ENCODE measurements around the gene UBL7. TPM values are rescaled to one million over a fixed set of nuclear protein-coding genes. Genes with fewer than 3 reads are reported as not detected.

Gene UBL7
- total and polyA plus RNA-seq, 10 of the 15 experiments (the other 5 are each of a cell fraction or from before 2014, with no cell fraction given) = 25.9 to 145 (median 90.1) TPM

DNA sequence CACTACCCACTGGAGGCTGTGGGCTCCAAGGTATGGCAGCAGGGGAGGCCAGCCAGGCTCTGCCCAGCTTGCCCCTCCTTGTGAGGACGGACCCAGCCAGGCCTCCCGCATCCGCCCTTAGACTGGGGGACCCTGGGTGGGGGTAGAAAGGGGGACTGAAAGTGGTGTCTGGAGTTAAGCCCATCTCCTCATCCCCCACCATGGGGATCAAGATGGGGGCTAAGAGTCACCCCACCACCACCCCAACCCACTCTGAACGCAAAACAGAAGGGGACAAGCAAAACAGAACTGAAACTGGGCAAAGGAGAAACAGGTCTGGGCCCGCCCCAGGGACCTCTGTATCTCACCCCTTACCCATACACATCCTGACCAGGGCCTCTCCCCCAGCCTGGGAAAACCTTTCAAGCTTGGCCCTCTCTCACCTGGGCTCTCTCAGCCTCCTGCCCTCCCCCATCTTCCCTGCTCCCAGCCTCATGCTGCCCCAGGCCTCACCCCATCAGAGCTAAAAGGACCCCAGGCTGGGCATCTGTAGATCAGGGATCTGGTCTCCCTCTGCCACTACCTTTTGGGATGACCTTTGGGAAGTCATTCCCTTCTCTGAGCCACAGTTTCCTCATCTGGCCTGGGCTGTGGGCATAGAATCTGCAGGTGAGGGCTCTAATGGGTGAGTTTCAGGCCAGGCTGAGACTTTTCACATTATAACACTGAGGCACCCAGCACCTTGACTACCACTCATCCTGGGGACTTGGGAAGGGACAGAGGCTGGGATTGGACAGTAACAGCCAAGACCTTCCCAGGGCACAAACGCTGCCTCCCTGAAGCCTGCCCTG, 63.5 kb downstream of the UBL7 start:
- peak; percentile 46 for ATAC-seq
- H3K4me1 ChIP-seq (ENCODE audit: control insufficient read depth, insufficient read depth, low read length) = peaks cover 94% of the 10 kb centered on the region
- WGBS (ENCODE audit: insufficient coverage, insufficient replicate concordance, low lambda C conversion rate, missing lambda C conversion rate) = 0% methylated on average over 6 of the region's 6 CpGs
- H3K27ac ChIP-seq (ENCODE audit: control insufficient read depth, insufficient read depth) = peak overlapping the region; percentile 100
- H3K36me3 ChIP-seq (ENCODE audit: control insufficient read depth in 2 of 2, insufficient read depth in 2 of 2, low read length in 1 of 2) = no peaks in the 10 kb centered on the region
- in situ Hi-C loops (cut with MboI) = loop anchor here (5.0 kb wide), 1 partner anchor 385 kb away; the partner anchor contains the start of gene CSK
- intact Hi-C loops (cut with micrococcal nuclease; ENCODE audit: unreplicated experiment) = loop anchor here (1.0 to 10.0 kb wide), 4 partner anchors 14 to 737 kb away; no protein-coding TSS in a partner anchor
- ChIA-PET CTCF (interaction anchor here (1.2 to 15.7 kb wide), 7 partner anchors 9 to 41 kb away, joined by 4 to 226 read pairs (median 5); no protein-coding TSS in a partner anchor), RAD21 (ENCODE audit: unreplicated experiment) (interaction anchor here (1.0 to 20.3 kb wide), 7 partner anchors 8 to 390 kb away, joined by 3 to 496 read pairs (median 8); partner anchors contain the start of genes ARID3B and SEMA7A), POLR2A (interaction anchor here (0.7 to 6.2 kb wide), 6 partner anchors 12 to 394 kb away, joined by 3 to 171 read pairs (median 6); partner anchors contain the start of gene SEMA7A), SMC1A (ENCODE audit: uncharacterized antibody, unreplicated experiment) (interaction anchor here (0.9 to 12.5 kb wide), 6 partner anchors 7 to 37 kb away, joined by 3 to 336 read pairs (median 28); partner anchors contain the start of gene SEMA7A)
- no peaks in the 10 kb centered on the region for H3K9me3 ChIP-seq (replicated peaks; ENCODE audit: control insufficient read depth, insufficient read depth, low read length)
- H4K20me1 ChIP-seq (ENCODE audit: control insufficient read depth, insufficient read depth) = no peaks in the 10 kb centered on the region
- peaks cover 71% of the 10 kb centered on the region for H3K79me2 ChIP-seq (ENCODE audit: control insufficient read depth, insufficient read depth, low read length)
- peak overlapping the region; percentile 76 for H3K9ac ChIP-seq (ENCODE audit: control insufficient read depth, insufficient read depth, low read length)
- H3K4me3 ChIP-seq = peak overlapping the region; percentile 54
- BruUV-seq (replicated peaks) = no TSS peak
- H3K4me2 ChIP-seq (ENCODE audit: control insufficient read depth, insufficient read depth) = peak overlapping the region; percentile 96
- no peak overlapping the region for H2AFZ ChIP-seq (ENCODE audit: control insufficient read depth, low read depth, low read length)
- H3K27me3 ChIP-seq (replicated peaks in 1 of 2; ENCODE audit: control insufficient read depth in 2 of 2, insufficient read depth in 2 of 2, low read length in 1 of 2) = no peaks in the 10 kb centered on the region
- peak; percentile 47 for FAIRE-seq
- peak; percentile 82 for DNase-seq (ENCODE audit: low read depth, low spot score)
- TF ChIP-seq, protein P1, sequence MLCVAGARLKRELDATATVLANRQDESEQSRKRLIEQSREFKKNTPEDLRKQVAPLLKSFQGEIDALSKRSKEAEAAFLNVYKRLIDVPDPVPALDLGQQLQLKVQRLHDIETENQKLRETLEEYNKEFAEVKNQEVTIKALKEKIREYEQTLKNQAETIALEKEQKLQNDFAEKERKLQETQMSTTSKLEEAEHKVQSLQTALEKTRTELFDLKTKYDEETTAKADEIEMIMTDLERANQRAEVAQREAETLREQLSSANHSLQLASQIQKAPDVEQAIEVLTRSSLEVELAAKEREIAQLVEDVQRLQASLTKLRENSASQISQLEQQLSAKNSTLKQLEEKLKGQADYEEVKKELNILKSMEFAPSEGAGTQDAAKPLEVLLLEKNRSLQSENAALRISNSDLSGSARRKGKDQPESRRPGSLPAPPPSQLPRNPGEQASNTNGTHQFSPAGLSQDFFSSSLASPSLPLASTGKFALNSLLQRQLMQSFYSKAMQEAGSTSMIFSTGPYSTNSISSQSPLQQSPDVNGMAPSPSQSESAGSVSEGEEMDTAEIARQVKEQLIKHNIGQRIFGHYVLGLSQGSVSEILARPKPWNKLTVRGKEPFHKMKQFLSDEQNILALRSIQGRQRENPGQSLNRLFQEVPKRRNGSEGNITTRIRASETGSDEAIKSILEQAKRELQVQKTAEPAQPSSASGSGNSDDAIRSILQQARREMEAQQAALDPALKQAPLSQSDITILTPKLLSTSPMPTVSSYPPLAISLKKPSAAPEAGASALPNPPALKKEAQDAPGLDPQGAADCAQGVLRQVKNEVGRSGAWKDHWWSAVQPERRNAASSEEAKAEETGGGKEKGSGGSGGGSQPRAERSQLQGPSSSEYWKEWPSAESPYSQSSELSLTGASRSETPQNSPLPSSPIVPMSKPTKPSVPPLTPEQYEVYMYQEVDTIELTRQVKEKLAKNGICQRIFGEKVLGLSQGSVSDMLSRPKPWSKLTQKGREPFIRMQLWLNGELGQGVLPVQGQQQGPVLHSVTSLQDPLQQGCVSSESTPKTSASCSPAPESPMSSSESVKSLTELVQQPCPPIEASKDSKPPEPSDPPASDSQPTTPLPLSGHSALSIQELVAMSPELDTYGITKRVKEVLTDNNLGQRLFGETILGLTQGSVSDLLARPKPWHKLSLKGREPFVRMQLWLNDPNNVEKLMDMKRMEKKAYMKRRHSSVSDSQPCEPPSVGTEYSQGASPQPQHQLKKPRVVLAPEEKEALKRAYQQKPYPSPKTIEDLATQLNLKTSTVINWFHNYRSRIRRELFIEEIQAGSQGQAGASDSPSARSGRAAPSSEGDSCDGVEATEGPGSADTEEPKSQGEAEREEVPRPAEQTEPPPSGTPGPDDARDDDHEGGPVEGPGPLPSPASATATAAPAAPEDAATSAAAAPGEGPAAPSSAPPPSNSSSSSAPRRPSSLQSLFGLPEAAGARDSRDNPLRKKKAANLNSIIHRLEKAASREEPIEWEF (IDR thresholded peaks at IDR 0.05; ENCODE audit: insufficient replicate concordance, low read depth, low read length) = peak; percentile 87
- TF ChIP-seq STAT1 (conservative IDR thresholded peaks at IDR 0.05) (0 out of 2 replicates have a peak, but pooled peaks have one; percentile 8), MTA2 (IDR thresholded peaks at IDR 0.05; ENCODE audit: low read depth) (peak; percentile 86), CBFB (IDR thresholded peaks at IDR 0.05; ENCODE audit: low read depth) (peak; percentile 43; the same call in 1 of the 2 replicates), TARDBP (IDR thresholded peaks at IDR 0.05; ENCODE audit: borderline replicate concordance) (no peak), CEBPB (IDR thresholded peaks at IDR 0.05; ENCODE audit: borderline replicate concordance in 1 of 2, low read depth in 2 of 2, low read length in 2 of 2) (no peak), BACH1 (IDR thresholded peaks at IDR 0.05; ENCODE audit: borderline replicate concordance) (peak; percentile 67), CREB1 (IDR thresholded peaks at IDR 0.05; ENCODE audit: low read depth) (no peak), EP300 (IDR thresholded peaks at IDR 0.05; ENCODE audit: borderline replicate concordance in 1 of 2, control insufficient read depth in 1 of 2, low read depth in 2 of 2, low read length in 2 of 2) (peak; percentile 81 to 89; a peak in 3 of 4 replicates), RELA (IDR thresholded peaks at IDR 0.05; ENCODE audit: borderline replicate concordance, partially characterized antibody) (no peak), YY1 (IDR thresholded peaks at IDR 0.05; ENCODE audit: low read depth, low read length) (peak; percentile 65; the same call in 1 of the 2 replicates), PML (IDR thresholded peaks at IDR 0.05; ENCODE audit: low read length) (no peak), ZNF24 (IDR thresholded peaks at IDR 0.05) (peak; percentile 30; the same call in 1 of the 2 replicates), SMC3 (IDR thresholded peaks at IDR 0.05; ENCODE audit: borderline replicate concordance, low read length) (peak; percentile 9; the same call in 1 of the 2 replicates), CHD2 (IDR thresholded peaks at IDR 0.05; ENCODE audit: borderline replicate concordance, low read depth, low read length) (peak; percentile 70; the same call in 1 of the 2 replicates)
- TF ChIP-seq, protein P2, sequence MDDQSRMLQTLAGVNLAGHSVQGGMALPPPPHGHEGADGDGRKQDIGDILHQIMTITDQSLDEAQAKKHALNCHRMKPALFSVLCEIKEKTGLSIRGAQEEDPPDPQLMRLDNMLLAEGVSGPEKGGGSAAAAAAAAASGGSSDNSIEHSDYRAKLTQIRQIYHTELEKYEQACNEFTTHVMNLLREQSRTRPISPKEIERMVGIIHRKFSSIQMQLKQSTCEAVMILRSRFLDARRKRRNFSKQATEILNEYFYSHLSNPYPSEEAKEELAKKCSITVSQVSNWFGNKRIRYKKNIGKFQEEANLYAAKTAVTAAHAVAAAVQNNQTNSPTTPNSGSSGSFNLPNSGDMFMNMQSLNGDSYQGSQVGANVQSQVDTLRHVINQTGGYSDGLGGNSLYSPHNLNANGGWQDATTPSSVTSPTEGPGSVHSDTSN (IDR thresholded peaks at IDR 0.05; ENCODE audit: insufficient replicate concordance, low read depth, low read length) = peak; percentile 3

All from GM12878 (cell line).